Activated gamma-delta T cell treated with anti-CD3 and anti-CD28 coated beads, Interleukin-2, amount 50 U/mL, for 16 hours (primary cell): ENCODE data around the gene TENM3.

Source experiments
- DNase-seq: peaks from one replicate; pipeline ENCODE4 v3.0.0-alpha.2; 2020; ENCODE audit warnings: low read depth

The TENM3 gene

DNA sequence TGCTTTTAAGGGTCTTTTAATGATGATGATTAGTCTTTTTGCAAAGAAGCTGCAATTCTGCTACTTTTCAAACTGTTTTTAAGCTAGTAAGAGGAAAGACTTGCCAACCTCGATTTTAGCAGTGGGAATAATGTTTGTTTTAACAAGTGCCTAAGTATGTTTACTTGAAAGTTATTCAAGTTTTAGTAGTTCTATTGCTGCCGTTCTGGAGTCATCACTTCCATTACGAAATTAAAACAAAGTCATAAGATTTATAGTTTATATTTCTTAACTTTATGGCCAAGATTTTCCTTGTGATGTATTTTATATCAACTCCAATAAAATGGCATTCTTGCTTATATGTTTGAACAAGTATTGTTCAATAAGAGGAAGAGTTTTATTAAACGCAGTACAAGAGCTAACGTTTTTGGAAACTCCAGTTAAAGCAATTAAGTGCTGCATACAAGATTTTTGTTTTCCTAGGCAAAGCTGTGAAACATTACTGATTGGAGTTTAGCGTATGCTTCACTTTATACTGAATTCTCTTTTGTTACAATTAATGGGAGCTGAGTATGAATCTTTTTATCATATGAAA lies 211.3 kb downstream of the TENM3 start:
- no peak for DNase-seq

DNA sequence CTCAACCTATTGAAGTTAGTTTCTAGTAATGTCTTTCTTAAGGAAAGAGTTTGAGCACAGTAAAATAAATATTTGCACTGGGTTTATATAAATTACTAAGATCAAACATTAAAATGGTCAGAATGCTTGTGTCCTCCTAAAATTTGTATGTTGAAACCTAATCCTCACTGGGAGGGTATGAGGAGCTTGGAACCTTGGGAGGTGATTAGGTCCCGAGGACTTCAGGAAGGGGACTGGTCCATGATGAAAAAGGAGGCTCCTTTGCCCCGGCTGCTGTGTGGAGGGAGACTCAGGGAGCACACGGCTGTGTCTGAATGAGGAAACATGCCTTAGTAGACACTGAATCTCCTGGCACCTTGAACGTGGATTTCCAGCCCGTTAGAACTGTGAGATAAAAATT lies 221.9 kb downstream of the TENM3 start:
- no peak for DNase-seq

DNA sequence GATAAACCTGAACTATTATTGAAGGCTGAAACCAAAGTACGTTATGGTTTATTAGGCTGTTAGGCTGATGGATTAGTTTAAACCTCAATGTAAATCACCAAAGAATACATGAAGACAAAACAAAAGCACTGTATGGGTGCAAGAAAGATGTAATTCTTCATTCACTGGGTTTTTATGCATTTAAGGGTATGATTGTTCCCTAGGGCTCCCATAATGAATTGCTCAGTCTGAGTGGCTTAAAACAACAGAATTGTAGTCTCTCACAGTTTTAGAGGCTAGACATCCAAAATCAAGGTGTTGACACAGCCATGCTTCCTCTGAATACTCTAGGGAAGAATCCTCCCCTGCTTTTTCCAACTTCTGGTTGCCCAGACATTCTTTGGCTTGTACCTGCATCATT lies 222.8 kb downstream of the TENM3 start:
- DNase-seq: no peak

DNA sequence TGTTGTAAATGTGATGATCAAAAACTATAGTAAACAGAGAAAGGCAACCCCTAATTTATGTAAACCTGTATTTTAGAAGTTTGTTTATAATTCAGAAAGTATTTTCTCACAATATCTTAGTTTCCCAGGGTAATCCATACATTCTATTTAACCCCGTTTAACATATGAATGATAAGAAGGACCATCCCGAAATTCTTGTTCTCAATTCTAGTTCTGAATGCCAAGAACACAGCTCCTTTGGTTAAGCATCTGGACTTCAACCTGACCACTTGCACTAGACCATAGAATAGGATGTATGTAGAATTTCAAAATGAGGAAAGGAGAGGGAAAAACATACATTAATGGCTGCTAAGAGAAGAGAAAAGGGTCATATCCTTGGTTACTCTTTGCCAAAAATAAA lies 227.0 kb downstream of the TENM3 start:
- DNase-seq: no peak

DNA sequence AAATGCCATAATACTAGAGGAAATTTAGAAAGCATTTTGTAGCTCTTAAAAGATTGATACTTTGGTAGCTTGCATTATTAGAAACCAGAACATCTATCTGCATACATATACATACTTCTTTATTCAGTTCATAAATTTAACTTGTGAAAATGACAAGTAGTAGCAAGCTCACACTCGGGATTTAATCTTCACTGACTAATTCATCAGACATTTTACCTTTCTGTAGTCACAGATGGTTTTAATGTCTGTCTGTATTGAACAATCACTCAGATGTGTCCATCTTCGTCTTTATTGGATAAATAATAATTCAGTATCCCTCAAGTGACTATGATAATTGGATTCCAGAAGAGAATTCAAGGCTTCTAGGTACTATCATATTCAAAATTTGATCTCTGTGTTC lies 232.3 kb downstream of the TENM3 start:
- no peak for DNase-seq

DNA sequence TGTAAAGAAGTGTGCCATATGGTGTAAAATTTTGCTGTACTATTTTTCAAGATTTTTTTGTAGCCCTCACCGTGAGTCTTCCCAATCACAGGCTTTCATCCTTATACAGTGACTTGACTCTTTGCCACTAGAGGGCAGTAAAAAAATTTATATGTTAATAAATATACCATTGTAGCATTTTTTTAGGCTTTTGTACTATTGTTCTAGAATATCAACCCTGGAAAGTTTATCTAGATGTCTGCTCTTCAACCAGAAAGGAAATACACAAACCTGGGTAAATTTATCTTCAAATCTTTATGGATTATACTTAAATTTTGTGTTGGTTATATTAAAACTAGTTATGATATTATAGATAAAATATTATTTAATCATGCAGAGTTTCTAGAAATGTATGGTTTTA lies 235.3 kb downstream of the TENM3 start:
- DNase-seq: no peak

DNA sequence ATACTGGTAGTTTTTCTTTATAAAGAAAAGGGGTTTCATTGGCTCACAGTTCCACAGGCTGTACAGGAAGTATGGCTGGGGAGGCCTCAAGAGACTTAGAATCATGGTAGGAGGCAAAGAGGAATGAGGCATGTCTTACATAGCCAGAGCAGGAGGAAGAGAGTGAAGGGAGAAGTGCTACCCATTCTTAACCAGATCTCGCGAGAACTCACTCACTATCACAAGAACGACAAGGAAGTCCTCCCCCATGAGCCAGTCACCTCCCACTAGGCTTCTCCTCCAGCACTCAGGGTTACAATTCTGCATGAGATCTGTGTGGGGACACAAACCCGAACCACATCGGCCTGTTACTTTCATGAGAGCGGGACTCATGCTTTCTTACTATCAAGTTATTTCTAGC lies 240.5 kb downstream of the TENM3 start:
- no peak for DNase-seq

DNA sequence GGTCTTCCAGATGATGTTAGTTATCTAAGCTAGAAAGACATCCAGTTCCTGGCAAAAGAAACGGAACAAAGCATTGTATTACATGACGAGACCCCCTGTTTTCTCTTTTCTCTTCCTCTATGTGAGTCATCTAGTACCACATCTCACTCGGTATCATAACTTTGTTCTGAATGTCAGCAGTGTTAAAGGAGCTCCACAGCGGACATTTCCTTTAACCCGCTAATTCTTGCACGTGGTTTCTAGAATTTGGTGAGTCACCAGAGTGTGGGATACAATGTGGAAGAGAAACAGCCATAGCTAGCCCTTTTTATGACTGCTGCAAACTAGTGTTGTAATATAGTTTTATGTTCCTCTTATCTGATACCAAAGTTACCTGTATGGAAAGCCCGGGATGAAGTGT lies 243.7 kb downstream of the TENM3 start:
- DNase-seq: no peak

DNA sequence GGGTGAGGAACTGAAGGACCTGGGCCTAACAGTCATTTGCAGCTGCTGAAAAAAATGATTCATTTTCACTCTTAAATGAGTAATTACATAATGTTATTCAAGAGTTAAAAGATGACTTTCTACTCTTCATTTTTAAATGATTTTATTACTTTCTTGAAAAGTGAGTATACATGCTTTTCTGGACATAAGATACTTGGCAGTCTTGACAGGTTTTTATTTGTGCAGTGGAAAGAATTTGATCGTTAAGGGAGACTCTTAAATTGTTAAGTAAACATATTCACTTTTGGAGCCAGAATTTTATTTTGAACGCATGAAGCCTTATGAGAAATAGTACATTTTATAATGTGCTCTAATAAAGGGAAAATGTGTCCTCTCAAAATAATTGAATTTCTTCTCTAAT lies 245.7 kb downstream of the TENM3 start:
- DNase-seq: no peak

DNA sequence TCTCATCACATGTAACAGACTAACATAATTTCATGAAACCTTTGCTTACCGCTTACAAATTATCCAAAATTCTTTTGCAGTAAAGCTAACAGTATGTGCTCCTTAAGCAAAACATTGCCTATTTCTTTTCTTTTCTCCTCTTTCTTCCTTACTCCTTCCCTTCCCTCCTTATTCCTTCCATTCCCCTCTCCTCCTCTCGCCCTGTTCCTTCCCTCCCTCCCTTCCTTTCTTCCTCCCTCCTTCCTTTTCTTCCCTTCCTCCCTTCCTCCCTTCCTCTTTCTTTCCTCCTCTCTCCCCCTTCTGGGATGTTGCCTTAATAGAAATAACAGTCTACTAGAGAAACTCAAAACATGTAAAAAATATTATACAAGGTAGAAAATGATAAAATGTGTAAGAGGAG lies 246.4 kb downstream of the TENM3 start:
- DNase-seq: no peak

DNA sequence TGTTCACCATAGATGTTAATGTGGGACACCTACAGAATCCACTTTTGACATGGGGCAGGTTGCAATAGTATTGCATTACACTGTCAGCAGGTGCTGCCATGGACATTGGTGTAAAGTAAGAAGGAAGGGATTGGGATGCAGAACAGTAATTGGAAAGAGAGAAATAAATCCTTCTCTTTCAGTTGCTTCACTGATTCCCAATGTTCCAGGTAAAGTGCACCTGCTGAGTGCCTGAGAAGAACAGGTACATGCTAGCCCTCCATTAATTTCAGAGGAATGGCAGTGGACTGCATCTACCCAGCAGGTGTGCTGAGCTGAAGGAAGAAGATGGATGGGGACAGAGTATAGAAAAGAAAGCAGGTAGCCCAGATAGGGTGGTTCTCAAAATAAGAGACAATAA lies 248.5 kb downstream of the TENM3 start:
- DNase-seq: no peak

DNA sequence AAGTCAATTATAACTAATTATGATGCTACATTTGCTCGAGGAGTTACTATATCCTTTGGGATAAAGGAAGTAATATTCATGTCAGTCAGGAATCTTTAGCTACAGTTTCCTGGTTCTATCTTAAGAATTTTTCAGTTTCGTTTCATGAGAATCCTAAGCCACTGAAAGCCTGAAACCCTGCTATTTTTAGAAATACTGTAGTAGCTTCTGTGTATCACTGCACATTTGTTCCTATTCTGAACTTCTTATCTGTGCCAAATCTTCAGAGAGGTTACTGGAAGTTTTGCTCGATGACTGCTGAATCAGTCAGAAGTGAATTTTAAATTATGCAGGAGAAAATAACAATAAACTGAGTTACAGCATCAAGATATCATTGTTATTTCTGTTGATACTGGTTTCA lies 249.2 kb downstream of the TENM3 start:
- no peak for DNase-seq

DNA sequence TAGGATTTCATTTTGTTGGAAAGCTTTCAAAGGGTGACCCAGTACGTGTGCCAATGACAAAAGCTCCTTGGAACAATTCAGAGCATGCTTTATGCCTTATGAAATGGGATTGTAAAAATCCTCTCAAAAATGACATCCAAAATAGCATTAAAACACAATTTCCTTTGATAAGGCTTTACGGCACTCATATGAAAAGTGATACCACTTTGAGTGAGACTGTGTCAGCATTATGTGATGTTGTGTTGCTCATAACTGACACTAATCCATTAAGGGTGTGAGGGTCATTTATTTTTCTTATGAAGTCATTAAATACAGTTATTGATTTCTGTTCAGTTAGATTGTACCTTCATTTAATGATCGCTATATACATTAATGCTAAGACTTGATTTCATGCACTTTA lies 250.2 kb downstream of the TENM3 start:
- no peak for DNase-seq

DNA sequence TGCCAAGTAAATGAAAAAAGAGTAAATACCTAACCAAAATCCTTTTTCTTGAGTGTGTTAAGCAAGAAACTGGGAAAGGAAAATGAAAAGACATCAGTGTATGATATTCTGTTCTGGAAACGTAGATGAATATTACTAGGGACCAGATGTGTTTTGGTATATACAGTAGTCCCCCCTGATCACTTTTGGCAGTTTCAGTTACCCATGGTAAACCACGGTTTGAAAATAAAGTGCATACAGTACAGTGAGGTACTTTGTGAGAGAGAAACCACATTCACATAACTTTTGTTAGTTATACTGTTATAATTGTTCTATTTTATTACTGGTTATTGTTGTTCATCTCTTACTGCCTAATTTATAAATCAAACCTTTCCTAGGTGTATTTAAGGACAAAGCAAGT lies 250.9 kb downstream of the TENM3 start:
- DNase-seq: no peak

DNA sequence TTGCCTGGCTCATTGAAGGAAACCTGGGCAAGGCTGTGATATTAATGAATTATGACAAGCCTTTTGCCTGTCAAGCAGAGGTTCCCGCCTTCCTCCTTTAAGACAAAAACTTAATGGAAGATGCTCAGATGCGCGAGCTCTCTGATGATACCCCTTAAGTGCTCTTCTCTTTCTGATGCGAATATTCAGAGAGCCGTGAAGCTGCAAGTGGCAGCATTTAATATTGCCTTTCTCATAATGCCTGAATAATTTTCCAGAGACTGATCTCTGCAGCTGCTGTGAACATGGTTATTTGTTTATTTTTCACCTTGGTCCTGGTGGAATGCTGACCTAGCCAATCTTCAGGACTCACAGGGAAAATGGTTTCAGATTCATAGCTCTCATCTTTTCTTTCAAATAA lies 251.8 kb downstream of the TENM3 start:
- DNase-seq: no peak

DNA sequence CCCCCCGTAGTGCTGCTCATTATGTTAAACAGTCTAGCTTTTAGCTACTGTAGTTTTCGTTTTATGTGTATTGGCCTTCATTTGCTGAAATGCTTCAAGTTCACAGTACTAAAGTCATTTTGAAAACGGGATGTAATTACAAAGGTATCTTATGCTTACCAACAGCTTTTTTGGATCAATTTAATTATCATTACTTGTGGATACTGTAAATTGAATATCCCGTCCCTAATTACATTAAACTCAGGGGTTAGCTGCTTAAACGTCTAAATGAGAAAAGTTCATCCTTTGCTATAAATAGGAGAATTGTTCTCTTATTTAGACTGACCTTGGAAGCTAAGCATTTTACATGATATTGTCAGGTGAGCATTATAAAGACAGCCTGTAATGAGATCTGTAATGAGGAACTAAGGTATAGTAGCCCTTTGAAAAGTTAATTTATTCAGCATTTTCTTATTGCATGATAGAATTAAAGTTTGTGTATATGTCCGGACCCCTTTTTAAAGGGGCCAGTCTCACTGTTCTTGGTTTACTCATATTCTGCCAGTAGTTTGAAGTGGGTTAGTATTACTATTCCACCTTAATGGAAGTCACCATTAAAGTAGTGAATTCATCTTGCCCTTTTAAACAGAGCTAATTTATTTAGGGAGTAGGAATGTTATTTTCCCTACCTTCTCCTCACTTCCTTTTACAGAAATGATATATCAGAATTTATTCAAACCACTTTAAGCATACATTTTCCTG lies 252.6 kb downstream of the TENM3 start:
- DNase-seq: no peak

DNA sequence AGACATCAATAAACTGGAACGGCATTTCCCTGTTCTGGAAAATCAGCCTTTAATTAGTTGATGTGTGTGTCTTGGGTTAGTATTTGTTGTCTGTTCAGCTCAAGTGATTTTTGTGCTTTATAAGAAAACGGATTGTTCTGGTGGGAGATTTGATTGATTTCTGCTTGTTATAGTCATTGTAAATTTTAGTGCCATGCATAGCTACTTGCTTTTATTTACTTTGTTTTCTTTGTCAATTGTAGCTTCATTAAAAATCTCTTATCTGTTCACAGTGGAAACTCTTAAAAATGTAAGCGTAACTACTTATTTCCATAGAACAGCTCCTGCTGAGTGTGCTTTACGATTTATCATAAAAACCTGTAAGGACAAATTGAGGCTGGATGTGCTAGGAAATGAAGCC lies 253.2 kb downstream of the TENM3 start:
- DNase-seq: no peak

DNA sequence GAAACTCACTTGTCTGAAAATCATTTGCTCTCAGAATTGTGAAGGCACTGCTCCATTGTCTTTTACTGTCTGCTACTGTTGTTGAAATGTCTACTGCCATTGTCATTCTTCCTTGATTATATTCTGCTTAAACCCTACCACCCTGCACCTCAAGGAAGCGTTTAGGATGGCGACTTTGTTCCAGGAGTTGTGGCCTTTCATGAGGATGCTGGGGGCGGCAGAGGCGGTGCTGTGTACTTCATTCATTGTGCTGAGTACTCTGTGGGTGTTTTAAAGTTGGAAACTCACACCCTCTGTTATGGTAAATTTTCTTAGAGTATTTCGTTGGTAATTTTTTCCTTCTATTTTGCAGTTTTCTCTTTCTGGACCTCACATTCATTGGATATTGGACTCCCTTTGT lies 258.9 kb downstream of the TENM3 start:
- no peak for DNase-seq

DNA sequence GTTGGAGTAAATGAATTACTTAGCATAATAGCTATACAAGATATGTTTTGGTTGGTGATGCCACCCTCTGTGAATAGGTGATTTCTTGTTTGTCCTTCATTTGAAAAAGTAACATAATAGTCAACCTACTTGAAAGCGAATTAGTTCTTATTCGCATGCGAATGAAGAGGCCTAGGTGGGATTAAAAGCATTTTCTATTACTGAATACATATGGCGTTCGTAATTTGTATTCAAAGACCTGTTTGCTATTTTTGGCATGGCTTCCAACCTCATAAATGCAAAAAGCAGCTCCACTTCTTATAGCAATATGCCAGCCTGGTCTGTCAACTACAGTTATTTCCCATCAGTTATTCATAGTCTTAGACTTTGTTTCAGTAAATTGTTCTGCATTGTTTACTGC lies 261.3 kb downstream of the TENM3 start:
- no peak for DNase-seq

DNA sequence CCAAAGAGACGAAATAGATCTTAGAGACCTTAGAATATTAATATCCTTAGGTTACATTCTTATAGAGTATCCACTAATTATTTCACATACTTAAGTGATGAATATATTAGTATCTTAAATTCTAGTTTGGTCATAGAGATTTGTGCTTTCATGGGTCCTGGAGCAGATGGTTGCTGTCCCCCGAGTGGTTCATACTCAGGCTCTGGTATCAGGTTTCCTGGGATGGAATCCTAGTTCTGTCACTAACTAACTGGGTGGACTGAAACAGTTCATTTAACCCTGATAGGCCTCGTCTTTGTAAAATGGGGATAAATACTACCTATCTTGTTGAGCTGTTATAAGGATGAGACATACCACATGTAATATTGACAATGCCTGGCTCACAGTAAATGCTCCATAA lies 264.6 kb downstream of the TENM3 start:
- no peak for DNase-seq

DNA sequence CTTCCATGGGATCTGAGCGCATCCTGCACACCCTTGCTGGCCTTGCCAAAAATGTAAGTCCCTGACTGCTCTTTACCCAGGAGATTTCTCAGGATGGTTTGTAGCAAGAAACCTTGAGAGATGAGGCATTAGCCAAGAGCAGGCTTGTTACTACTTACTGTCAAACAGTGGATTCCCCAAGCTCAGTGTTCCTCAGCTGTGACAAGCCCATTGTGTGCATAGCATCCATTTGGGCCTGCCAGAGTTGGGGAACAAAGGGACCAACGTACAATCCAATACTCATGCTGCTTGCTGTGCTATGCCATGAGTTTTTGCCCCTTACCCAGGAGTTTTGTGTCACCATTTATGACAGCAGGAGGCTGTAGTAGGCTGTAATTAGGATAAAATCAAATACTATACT lies 267.6 kb downstream of the TENM3 start:
- DNase-seq: no peak

DNA sequence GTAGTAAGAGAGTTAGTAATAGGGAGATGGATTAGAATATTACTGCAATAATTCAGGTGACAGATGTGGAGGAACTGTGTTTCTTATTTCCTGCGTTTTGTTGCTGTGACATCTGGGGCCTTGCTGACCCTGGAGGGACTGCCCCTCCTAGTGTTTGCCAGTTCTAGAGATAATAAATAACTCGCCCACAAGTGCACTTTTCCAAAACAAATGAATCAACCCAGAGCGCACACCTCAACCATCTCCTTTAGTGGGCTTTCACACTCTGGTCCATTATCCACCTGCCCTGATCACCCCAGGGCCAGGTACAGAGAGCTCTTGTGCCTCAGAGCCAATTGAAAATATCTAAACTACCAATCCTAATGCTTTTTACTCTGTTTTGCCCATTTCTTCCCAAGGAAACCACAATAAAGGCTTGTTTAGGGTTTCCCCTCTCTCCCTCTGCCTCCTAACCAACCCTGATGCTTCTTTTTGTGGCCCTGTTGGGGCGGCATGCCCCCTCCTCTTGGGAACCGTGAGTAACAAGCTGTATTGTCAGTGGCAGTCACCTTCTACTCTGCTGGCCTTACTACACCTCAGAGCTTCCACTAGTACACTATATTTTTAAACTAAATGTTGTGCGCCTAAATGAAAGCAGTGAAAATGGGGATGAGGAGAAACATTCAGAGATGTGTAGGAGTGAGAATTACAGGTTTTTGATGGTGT lies 270.5 kb downstream of the TENM3 start:
- no peak for DNase-seq

DNA sequence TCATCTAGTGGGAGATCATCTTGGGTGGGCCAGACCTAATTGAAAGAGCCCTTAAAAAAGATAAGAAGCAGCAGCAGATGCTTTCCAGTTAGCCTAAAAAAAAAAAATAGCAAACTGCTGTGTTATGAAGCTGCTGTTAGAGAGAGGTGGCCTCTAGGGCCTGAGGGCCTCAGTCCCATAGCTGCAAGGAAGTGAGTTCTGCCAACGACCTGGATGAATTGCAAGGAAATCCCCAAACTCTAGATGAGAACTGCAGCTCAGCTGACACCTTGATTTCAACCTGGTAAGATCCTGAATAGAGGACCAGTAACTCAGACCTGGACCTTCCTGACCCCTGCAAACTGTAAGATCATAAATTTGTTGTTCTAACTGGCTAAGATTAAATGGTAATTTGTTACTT lies 275.2 kb downstream of the TENM3 start:
- no peak for DNase-seq

DNA sequence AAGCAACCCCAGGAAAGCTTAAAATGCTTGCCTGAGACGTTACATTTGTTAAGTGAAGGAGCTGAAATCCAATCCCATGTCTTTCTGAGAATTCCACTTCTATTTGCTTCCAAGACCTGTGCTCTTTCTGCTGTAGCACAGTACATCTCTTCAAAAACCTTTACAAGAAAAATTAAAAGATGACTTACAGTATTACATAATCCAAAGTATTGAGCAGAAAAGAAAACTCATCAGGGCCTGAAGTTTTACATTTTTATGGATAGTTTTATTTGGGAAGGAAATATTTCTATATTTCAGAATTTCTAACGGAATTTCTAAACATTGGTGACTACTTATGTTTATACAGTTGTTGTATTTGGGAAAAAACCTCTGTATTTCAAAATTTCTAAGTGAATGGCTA lies 276.3 kb downstream of the TENM3 start:
- no peak for DNase-seq
